Keratinocyte (primary cell): Measurements from ENCODE around the gene TNKS1BP1. TPM values are rescaled to one million over a fixed set of nuclear protein-coding genes. Genes with fewer than 3 reads are reported as not detected.
A peak's percentile ranks its signal among the peaks of the same experiment; 100 is the strongest.

ENCODE experiments used
- DNase-seq: peaks from one replicate; pipeline ENCODE4 v3.0.0-alpha.2; 2011; ENCODE audit warnings: low read depth, missing footprints, low spot score
- FAIRE-seq: peaks from 2 replicates; lab custom pipeline; 2011; peaks lifted over from hg19 to GRCh38; lab: Jason Lieb, UNC
- H2AFZ ChIP-seq: 2 replicates; pipeline ENCODE4 v1.6.0; 2012; ENCODE audit warnings: low read length, control low read depth, inconsistent platforms; ENCODE audit not compliant: control insufficient read depth
- H3K27ac ChIP-seq: 2 replicates; pipeline ENCODE4 v1.5.1; 2011; ENCODE audit warnings: low read length; ENCODE audit not compliant: control insufficient read depth, insufficient read depth
- H3K27me3 ChIP-seq: 3 replicates; pipeline ENCODE4 v1.6.0; 2011; ENCODE audit warnings: low read length; ENCODE audit not compliant: control insufficient read depth, insufficient read depth; ENCODE audit errors: extremely low read depth
- H3K36me3 ChIP-seq, 2 experiments: 2 replicates in 1 of 2; 3 replicates in 1 of 2; pipeline ENCODE4 v1.5.1; 2011; ENCODE audit warnings: low read length in 2 of 2, mild to moderate bottlenecking in 1 of 2; ENCODE audit not compliant: control insufficient read depth in 2 of 2, insufficient read depth in 2 of 2; ENCODE audit errors: extremely low read depth in 1 of 2
- H3K4me1 ChIP-seq: 3 replicates; pipeline ENCODE4 v1.5.1; 2011; ENCODE audit warnings: low read length; ENCODE audit not compliant: control insufficient read depth, insufficient read depth; ENCODE audit errors: extremely low read depth
- H3K4me2 ChIP-seq: 3 replicates; pipeline ENCODE4 v1.6.0; 2011; ENCODE audit warnings: low read depth, low read length; ENCODE audit not compliant: control insufficient read depth, insufficient read depth; ENCODE audit errors: extremely low read depth
- H3K4me3 ChIP-seq, 3 experiments: fragments of 200-600 bp in 1 of 3; sonication (generic) in 1 of 3; 2 replicates in 2 of 3; 3 replicates in 1 of 3; pipeline ENCODE4 v1.5.1; 2011 to 2016; ENCODE audit warnings: low read length in 3 of 3, mild to moderate bottlenecking in 3 of 3, control low read depth in 2 of 3, inconsistent platforms in 1 of 3, low read depth in 1 of 3, mixed read lengths in 1 of 3, mixed run types in 1 of 3, moderate library complexity in 1 of 3; ENCODE audit not compliant: control insufficient read depth in 2 of 3, insufficient read depth in 2 of 3; ENCODE audit errors: extremely low read depth in 1 of 3
- H3K79me2 ChIP-seq: 2 replicates; pipeline ENCODE4 v1.6.0; 2012; ENCODE audit warnings: low read length; ENCODE audit not compliant: control insufficient read depth, insufficient read depth
- H3K9ac ChIP-seq: 3 replicates; pipeline ENCODE4 v1.6.0; 2011; ENCODE audit warnings: low read length; ENCODE audit not compliant: control insufficient read depth, insufficient read depth; ENCODE audit errors: extremely low read depth
- H3K9me1 ChIP-seq: 3 replicates; pipeline ENCODE4 v1.6.0; 2011; ENCODE audit warnings: low read length; ENCODE audit not compliant: control insufficient read depth, insufficient read depth; ENCODE audit errors: extremely low read depth
- H3K9me3 ChIP-seq: 2 replicates; pipeline ENCODE4 v1.5.1; 2012; ENCODE audit warnings: low read depth, low read length; ENCODE audit not compliant: control insufficient read depth
- H4K20me1 ChIP-seq: 3 replicates; pipeline ENCODE4 v1.6.0; 2011; ENCODE audit warnings: low read length; ENCODE audit not compliant: control insufficient read depth, insufficient read depth; ENCODE audit errors: extremely low read depth
- EZH2 ChIP-seq: IDR thresholded peaks from one replicate; pipeline ENCODE4 v1.6.1; 2012; ENCODE audit warnings: inconsistent platforms, mild to moderate bottlenecking, low read length, moderate library complexity
- dilution Hi-C: fragments of 300-500 bp; cut with MboI; formaldehyde crosslinking; loops from one replicate; pipeline ENCODE4 v1.7.0; 2020; ENCODE audit warnings: low sequenced_read_pairs; ENCODE audit not compliant: extremely low pct_ligation_motif_present
- polyA plus RNA-seq, 5 experiments: library from polyadenylated mRNA; depleted of rRNA in 3 of 5; stranded (reverse) in 3 of 5; stranded (forward) in 1 of 5; unstranded in 1 of 5; fragments of >200 nt; gene quantifications; 1 replicate in 1 of 5; 2 replicates in 3 of 5; 3 replicates in 1 of 5; pipeline versions ENCODE4 v1.2.1 to v1.2.3, GENCODE V29; 2011 to 2012; ENCODE audit warnings: missing spikeins in 2 of 5, low read depth in 1 of 5, low replicate concordance in 1 of 5
- TF ChIP-seq, protein P1 (sequence below), 3 experiments: IDR thresholded peaks in 1 of 3; conservative IDR thresholded peaks in 1 of 3; optimal IDR thresholded peaks in 1 of 3; 2 replicates in 2 of 3; 3 replicates in 1 of 3; pipeline versions ENCODE3 to v1.5.1; 2011; ENCODE audit warnings: low read length in 3 of 3, mild to moderate bottlenecking in 3 of 3, moderate library complexity in 2 of 3, control low read depth in 1 of 3, inconsistent platforms in 1 of 3; ENCODE audit not compliant: insufficient read depth in 2 of 3; ENCODE audit errors: extremely low read depth in 1 of 3

Gene TNKS1BP1
- polyA plus RNA-seq, 1 donor (not counting 4 experiments of a cell fraction or from before 2014, with no cell fraction given), result 88.3 TPM

DNA sequence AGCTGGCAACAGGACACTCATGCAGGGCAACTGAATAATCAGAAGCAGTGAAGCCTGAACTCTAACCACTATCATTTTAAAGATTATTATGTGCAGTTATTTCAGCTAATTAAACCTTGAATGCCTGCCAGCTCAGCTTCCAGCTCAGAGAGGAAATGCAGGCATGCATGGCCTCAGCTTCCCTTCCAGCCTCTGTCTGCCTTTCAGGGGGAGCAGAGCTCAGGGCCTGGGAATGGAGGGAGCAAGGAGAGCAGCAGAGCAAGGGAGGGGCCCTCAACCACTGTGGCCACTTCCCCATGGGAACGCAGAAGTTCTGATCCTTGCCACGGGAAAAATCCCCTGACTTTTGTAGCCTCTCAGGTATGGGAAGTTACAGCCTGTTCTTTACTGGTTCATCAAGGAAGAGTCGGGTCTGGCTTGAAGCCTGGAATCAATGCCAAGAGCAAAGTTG, 55.2 kb downstream of the TNKS1BP1 start:
- no peaks in the 10 kb centered on the region for H4K20me1 ChIP-seq

DNA sequence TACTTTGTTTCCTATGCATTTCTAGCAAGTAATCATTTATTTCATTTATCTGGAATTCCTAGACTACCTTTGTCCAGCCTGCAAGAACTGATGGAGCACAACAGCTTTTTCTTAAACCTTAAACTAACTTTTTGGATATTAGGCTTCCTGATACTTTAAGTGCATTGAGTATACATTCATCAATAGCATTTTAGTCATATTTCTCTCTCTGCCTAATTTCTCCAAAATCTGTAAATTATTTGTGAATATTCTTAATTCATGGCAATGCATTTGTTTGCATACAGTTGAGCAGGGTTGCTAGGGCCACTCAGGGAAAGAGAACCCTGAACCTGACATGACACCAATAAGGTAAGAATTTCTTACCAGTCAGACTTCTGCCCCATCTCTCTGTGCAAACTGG, 58.6 kb downstream of the TNKS1BP1 start:
- FAIRE-seq, result no peak
- no peaks in the 10 kb centered on the region for H3K79me2 ChIP-seq
- no peaks in the 10 kb centered on the region for H4K20me1 ChIP-seq

More for the DNA sequence above, 55.2 kb downstream of the TNKS1BP1 start:
- H3K9me1 ChIP-seq, result no peaks in the 10 kb centered on the region
- H3K36me3 ChIP-seq, result no peaks in the 10 kb centered on the region
- DNase-seq, result no peak
- H3K4me2 ChIP-seq, result no peak overlapping the region
- H3K27me3 ChIP-seq, result no peaks in the 10 kb centered on the region
- H2AFZ ChIP-seq, result peak overlapping the region; percentile 64
- no peak overlapping the region for H3K27ac ChIP-seq
- no peak for FAIRE-seq
- no peaks in the 10 kb centered on the region for H3K79me2 ChIP-seq
- TF ChIP-seq, protein P1, sequence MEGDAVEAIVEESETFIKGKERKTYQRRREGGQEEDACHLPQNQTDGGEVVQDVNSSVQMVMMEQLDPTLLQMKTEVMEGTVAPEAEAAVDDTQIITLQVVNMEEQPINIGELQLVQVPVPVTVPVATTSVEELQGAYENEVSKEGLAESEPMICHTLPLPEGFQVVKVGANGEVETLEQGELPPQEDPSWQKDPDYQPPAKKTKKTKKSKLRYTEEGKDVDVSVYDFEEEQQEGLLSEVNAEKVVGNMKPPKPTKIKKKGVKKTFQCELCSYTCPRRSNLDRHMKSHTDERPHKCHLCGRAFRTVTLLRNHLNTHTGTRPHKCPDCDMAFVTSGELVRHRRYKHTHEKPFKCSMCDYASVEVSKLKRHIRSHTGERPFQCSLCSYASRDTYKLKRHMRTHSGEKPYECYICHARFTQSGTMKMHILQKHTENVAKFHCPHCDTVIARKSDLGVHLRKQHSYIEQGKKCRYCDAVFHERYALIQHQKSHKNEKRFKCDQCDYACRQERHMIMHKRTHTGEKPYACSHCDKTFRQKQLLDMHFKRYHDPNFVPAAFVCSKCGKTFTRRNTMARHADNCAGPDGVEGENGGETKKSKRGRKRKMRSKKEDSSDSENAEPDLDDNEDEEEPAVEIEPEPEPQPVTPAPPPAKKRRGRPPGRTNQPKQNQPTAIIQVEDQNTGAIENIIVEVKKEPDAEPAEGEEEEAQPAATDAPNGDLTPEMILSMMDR (optimal IDR thresholded peaks at IDR 0.05 in 1 of 3, IDR thresholded peaks at IDR 0.05 in 1 of 3, conservative IDR thresholded peaks at IDR 0.05 in 1 of 3; ENCODE audit: extremely low read depth in 1 of 3, insufficient read depth in 2 of 3, low read length in 3 of 3), result no peak
- TF ChIP-seq EZH2, result no peak
- H3K4me1 ChIP-seq, result peaks cover 13% of the 10 kb centered on the region
- dilution Hi-C loops, result no loop called here
- no peak overlapping the region for H3K4me3 ChIP-seq
- no peaks in the 10 kb centered on the region for H3K9me3 ChIP-seq
- H3K9ac ChIP-seq, result no peak overlapping the region

More for the DNA sequence above, 58.6 kb downstream of the TNKS1BP1 start:
- Histone ChIP-seq H3K36me3 (no peaks in the 10 kb centered on the region), H3K4me2 (no peak overlapping the region), H3K9me1 (no peaks in the 10 kb centered on the region), H2AFZ (no peak overlapping the region), H3K9me3 (no peaks in the 10 kb centered on the region), H3K9ac (no peak overlapping the region), H3K4me3 (no peak overlapping the region), H3K27me3 (no peaks in the 10 kb centered on the region), H3K27ac (no peak overlapping the region), H3K4me1 (peaks cover 3% of the 10 kb centered on the region)
- TF ChIP-seq, protein P1 (optimal IDR thresholded peaks at IDR 0.05 in 1 of 3, IDR thresholded peaks at IDR 0.05 in 1 of 3, conservative IDR thresholded peaks at IDR 0.05 in 1 of 3; ENCODE audit: extremely low read depth in 1 of 3, insufficient read depth in 2 of 3, low read length in 3 of 3), result no peak
- TF ChIP-seq EZH2, result no peak
- dilution Hi-C loops, result no loop called here
- DNase-seq, result no peak
